Fibroblast of lung (primary cell): ENCODE measurements around the gene CHRNA3. TPM values are rescaled to one million over a fixed set of nuclear protein-coding genes. Genes with fewer than 3 reads are reported as not detected.

Source experiments
- DNase-seq, 2 donors: peaks; one replicate each; pipeline versions ENCODE4 v3.0.0 to v3.0.0-alpha.2; 2010; ENCODE audit warnings: low read depth in 2 of 2
- H2AFZ ChIP-seq: 2 replicates; pipeline ENCODE4 v1.5.1; 2012; ENCODE audit warnings: low read length, control low read depth, inconsistent platforms
- H3K27ac ChIP-seq: 2 replicates; pipeline ENCODE4 v1.5.1; 2011; ENCODE audit warnings: low read length, control low read depth; ENCODE audit not compliant: insufficient read depth
- H3K27me3 ChIP-seq: 2 replicates; pipeline ENCODE4 v1.5.1; 2011; ENCODE audit warnings: mild to moderate bottlenecking, low read length; ENCODE audit not compliant: control insufficient read depth, insufficient read depth
- H3K36me3 ChIP-seq: 2 replicates; pipeline ENCODE4 v1.5.1; 2011; ENCODE audit warnings: low read length; ENCODE audit not compliant: control insufficient read depth, insufficient read depth
- H3K4me1 ChIP-seq: 2 replicates; pipeline ENCODE4 v1.5.1; 2011; ENCODE audit warnings: low read length; ENCODE audit not compliant: control insufficient read depth, insufficient read depth; ENCODE audit errors: extremely low read depth
- H3K4me2 ChIP-seq: 2 replicates; pipeline ENCODE4 v1.5.1; 2011; ENCODE audit warnings: low read length, control low read depth; ENCODE audit not compliant: insufficient read depth; ENCODE audit errors: extremely low read depth
- H3K4me3 ChIP-seq, 4 experiments: fragments of 200-600 bp in 1 of 4; sonication (generic) in 1 of 4; replicated peaks in 1 of 4; 2 replicates each; pipeline ENCODE4 v1.5.1; 2011 to 2016; ENCODE audit warnings: low read length in 4 of 4, low read depth in 3 of 4, mild to moderate bottlenecking in 3 of 4, control low read depth in 2 of 4, inconsistent platforms in 1 of 4, mixed read lengths in 1 of 4; ENCODE audit not compliant: insufficient read depth in 1 of 4; ENCODE audit errors: control extremely low read depth in 1 of 4
- H3K79me2 ChIP-seq: 2 replicates; pipeline ENCODE4 v1.5.1; 2012; ENCODE audit warnings: mild to moderate bottlenecking, low read length, inconsistent platforms; ENCODE audit not compliant: control insufficient read depth, insufficient read depth
- H3K9ac ChIP-seq: 2 replicates; pipeline ENCODE4 v1.5.1; 2011; ENCODE audit warnings: mild to moderate bottlenecking, low read length, control low read depth; ENCODE audit not compliant: insufficient read depth
- H3K9me3 ChIP-seq: 2 replicates; pipeline ENCODE4 v1.5.1; 2012; ENCODE audit warnings: low read depth, low read length; ENCODE audit not compliant: control insufficient read depth, insufficient read depth
- H4K20me1 ChIP-seq: 2 replicates; pipeline ENCODE4 v1.5.1; 2011; ENCODE audit warnings: low read length; ENCODE audit not compliant: control insufficient read depth, insufficient read depth; ENCODE audit errors: extremely low read depth
- CTCF ChIP-seq, 2 donors: IDR thresholded peaks in 1 of 2; conservative IDR thresholded peaks in 1 of 2; 1 replicate in 1 of 2; 2 replicates in 1 of 2; pipeline ENCODE4 v1.5.1; 2011 to 2012; ENCODE audit warnings: low read length in 2 of 2, control low read depth in 1 of 2, inconsistent platforms in 1 of 2, low read depth in 1 of 2, mild to moderate bottlenecking in 1 of 2
- EZH2 ChIP-seq: IDR thresholded peaks from 2 replicates; pipeline ENCODE4 v1.5.1; 2012; ENCODE audit warnings: low read length, control low read depth, mild to moderate bottlenecking; ENCODE audit errors: missing control alignments
- polyA plus RNA-seq, 2 donors: library from polyadenylated mRNA; depleted of rRNA in 1 of 2; stranded (reverse) in 1 of 2; unstranded in 1 of 2; fragments of >200 nt; gene quantifications; 2 replicates each; pipeline ENCODE4 v1.2.1, GENCODE V29; 2011 to 2012; ENCODE audit warnings: missing spikeins in 1 of 2
- total RNA-seq: library from RNA; depleted of rRNA; stranded (reverse); fragments of >200 nt; gene quantifications from 2 replicates; pipeline ENCODE4 v1.2.1, GENCODE V29; 2014

Gene CHRNA3
- total and polyA plus RNA-seq, 2 donors (not counting 1 experiment from before 2014, with no cell fraction given) = not detected

GRCh38 chr15:78550194-78550593, 70.6 kb downstream of the CHRNA3 start:
- H3K79me2 ChIP-seq = no peaks in the 10 kb centered on the region
- no peak overlapping the region for H3K27ac ChIP-seq
- no peaks in the 10 kb centered on the region for H3K9me3 ChIP-seq
- H2AFZ ChIP-seq = no peak overlapping the region
- H3K4me3 ChIP-seq = no peak overlapping the region
- H3K27me3 ChIP-seq = no peaks in the 10 kb centered on the region
- H3K4me2 ChIP-seq = no peak overlapping the region
- H3K36me3 ChIP-seq = peaks cover 10% of the 10 kb centered on the region
- DNase-seq = no peak
- H4K20me1 ChIP-seq = no peaks in the 10 kb centered on the region
- no peak for TF ChIP-seq CTCF (conservative IDR thresholded peaks at IDR 0.05 in 1 of 2, IDR thresholded peaks at IDR 0.05 in 1 of 2; ENCODE audit: low read depth in 1 of 2, low read length in 2 of 2)
- no peak for TF ChIP-seq EZH2
- H3K9ac ChIP-seq = no peak overlapping the region
- no peaks in the 10 kb centered on the region for H3K4me1 ChIP-seq

Other genes starting within 250 kb of the CHRNA3 start
- 19.0 and 20.3 TPM in 2 replicates for gene IREB2, start 182.8 kb downstream of the CHRNA3 start, total RNA-seq
- gene IREB2, start 182.8 kb downstream of the CHRNA3 start, polyA plus RNA-seq = 24.6 and 30.6 TPM in 2 replicates
- 2.0 and 2.6 TPM in 2 replicates for gene HYKK, start 113.4 kb downstream of the CHRNA3 start, total RNA-seq
- gene HYKK, start 113.4 kb downstream of the CHRNA3 start, polyA plus RNA-seq = 3.3 and 3.6 TPM in 2 replicates
- 161 and 195 TPM in 2 replicates for gene PSMA4, start 80.6 kb downstream of the CHRNA3 start, total RNA-seq
- 404 and 413 TPM in 2 replicates for gene PSMA4, start 80.6 kb downstream of the CHRNA3 start, polyA plus RNA-seq
- gene CHRNA5, start 55.5 kb downstream of the CHRNA3 start, total RNA-seq = under 0.01 and 0.17 TPM in 2 replicates
- 1.2 and 2.9 TPM in 2 replicates for gene CHRNA5, start 55.5 kb downstream of the CHRNA3 start, polyA plus RNA-seq
- gene CHRNB4, start 20.2 kb upstream of the CHRNA3 start, total RNA-seq = not detected in 2 replicates
- gene CHRNB4, start 20.2 kb upstream of the CHRNA3 start, polyA plus RNA-seq = not detected in 2 replicates
- gene ADAMTS7, start 190.5 kb upstream of the CHRNA3 start, total RNA-seq = 5.1 and 7.9 TPM in 2 replicates
- gene ADAMTS7, start 190.5 kb upstream of the CHRNA3 start, polyA plus RNA-seq = 1.8 and 7.9 TPM in 2 replicates